ENCODE data around the gene KRTAP5-9.

DNA sequence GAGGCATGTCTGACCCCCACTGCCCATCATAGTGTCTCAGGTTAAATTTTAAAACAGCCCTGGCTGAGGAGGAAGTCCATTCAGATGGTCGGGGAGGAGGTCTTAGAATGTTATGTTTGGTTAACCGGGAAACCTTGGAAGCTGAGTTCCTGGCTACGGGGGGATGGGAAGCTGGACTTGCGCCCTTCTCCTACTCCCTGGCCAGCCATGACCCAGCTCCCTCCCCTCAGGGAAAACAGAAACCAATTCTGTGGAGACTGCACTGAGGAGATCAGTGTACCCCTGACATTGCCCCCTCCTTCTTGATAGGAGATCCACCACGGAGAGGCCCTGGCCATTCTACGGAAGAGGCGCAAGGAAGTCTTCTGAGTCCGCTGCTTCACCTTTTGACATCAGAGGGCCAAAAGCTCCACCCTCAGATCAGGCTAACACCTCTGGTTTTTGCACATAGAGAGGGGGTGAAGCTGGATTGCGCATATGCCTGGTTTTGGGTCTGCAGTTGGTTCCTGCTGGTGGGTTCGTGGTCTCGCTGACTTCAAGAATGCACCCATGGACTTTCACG lies 2.7 kb upstream of the KRTAP5-9 start:
- TF ChIP-seq, protein P1, sequence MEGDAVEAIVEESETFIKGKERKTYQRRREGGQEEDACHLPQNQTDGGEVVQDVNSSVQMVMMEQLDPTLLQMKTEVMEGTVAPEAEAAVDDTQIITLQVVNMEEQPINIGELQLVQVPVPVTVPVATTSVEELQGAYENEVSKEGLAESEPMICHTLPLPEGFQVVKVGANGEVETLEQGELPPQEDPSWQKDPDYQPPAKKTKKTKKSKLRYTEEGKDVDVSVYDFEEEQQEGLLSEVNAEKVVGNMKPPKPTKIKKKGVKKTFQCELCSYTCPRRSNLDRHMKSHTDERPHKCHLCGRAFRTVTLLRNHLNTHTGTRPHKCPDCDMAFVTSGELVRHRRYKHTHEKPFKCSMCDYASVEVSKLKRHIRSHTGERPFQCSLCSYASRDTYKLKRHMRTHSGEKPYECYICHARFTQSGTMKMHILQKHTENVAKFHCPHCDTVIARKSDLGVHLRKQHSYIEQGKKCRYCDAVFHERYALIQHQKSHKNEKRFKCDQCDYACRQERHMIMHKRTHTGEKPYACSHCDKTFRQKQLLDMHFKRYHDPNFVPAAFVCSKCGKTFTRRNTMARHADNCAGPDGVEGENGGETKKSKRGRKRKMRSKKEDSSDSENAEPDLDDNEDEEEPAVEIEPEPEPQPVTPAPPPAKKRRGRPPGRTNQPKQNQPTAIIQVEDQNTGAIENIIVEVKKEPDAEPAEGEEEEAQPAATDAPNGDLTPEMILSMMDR (conservative IDR thresholded peaks at IDR 0.05; ENCODE audit: low read depth, low read length): no peak
- no peak for TF ChIP-seq EZH2 (IDR thresholded peaks at IDR 0.05; ENCODE audit: borderline replicate concordance, low read depth, low read length, poor library complexity, severe bottlenecking)

All from A673 (cell line).